AG10803 (cell line): Measurements from ENCODE around the gene GUCY1A2.

Experiments used
- DNase-seq: peaks from one replicate; pipeline ENCODE4 v3.0.0; 2010; ENCODE audit warnings: low read depth
- H3K4me3 ChIP-seq: 2 replicates; pipeline ENCODE4 v1.5.1; 2011; ENCODE audit warnings: mild to moderate bottlenecking, low read length, control low read depth
- TF ChIP-seq, protein P1 (sequence below): conservative IDR thresholded peaks from 2 replicates; pipeline ENCODE4 v1.5.1; 2011; ENCODE audit warnings: mild to moderate bottlenecking, low read length, control low read depth, inconsistent platforms

The GUCY1A2 gene

DNA sequence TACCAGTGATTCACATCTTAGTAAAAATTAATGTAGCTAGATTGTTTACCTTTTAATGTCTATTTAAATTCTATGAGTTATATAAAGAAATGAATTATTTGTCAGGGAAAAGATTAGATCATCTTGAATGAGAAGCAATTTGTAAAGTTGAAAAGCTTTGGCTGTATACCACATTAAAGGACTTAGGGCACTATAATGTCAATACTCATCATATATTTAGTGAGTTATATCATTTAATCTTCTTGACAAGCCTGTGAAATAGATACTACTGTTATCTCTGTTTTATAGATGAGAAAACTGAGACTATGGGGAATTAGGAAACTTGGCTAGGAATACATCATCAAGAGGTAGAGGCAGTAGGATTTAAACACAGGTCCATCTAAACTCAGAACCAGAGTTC lies 160.1 kb downstream of the GUCY1A2 start:
- no peak overlapping the region for H3K4me3 ChIP-seq
- TF ChIP-seq, protein P1, sequence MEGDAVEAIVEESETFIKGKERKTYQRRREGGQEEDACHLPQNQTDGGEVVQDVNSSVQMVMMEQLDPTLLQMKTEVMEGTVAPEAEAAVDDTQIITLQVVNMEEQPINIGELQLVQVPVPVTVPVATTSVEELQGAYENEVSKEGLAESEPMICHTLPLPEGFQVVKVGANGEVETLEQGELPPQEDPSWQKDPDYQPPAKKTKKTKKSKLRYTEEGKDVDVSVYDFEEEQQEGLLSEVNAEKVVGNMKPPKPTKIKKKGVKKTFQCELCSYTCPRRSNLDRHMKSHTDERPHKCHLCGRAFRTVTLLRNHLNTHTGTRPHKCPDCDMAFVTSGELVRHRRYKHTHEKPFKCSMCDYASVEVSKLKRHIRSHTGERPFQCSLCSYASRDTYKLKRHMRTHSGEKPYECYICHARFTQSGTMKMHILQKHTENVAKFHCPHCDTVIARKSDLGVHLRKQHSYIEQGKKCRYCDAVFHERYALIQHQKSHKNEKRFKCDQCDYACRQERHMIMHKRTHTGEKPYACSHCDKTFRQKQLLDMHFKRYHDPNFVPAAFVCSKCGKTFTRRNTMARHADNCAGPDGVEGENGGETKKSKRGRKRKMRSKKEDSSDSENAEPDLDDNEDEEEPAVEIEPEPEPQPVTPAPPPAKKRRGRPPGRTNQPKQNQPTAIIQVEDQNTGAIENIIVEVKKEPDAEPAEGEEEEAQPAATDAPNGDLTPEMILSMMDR, result no peak
- DNase-seq, result no peak

DNA sequence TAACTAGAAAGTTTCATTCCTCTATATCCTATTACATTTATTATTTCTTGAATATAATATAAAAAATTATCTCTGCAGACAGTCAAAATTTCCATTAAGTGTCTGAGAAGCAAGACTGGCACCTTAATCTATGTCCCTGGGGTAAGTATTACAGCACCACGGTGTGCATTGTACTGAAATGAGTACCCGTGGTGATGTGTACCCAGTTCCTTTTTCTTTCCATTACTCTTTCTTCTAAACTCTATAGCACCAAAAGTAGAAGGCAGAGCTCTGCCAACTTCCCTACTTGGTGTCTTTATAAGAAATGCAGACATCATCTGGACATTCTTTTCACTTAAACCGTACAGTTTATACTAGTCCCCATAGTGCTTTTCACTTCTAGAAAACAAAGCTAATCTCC lies 161.7 kb downstream of the GUCY1A2 start:
- TF ChIP-seq, protein P1, result no peak
- no peak for DNase-seq
- no peak overlapping the region for H3K4me3 ChIP-seq

DNA sequence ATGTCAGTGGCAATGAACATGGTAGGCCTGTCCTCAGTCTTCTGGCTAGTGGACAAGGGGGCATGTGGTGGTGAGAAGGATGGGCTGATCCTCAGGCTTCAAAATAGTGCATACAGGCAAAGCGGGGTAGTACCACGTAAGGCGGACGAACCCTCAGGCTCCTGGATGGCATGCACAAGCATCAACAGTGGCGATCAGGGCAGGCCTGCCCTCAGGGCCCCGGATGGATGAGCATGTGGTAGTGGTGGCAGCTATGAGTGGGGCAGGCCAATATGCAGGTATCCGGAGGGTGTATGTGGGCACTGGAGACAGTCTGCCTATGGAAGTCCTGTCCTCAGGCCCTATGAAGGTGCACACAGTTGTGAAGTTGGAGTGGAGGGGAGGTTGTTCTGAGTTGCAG lies 163.8 kb downstream of the GUCY1A2 start:
- TF ChIP-seq, protein P1, result no peak
- no peak for DNase-seq
- H3K4me3 ChIP-seq, result no peak overlapping the region

DNA sequence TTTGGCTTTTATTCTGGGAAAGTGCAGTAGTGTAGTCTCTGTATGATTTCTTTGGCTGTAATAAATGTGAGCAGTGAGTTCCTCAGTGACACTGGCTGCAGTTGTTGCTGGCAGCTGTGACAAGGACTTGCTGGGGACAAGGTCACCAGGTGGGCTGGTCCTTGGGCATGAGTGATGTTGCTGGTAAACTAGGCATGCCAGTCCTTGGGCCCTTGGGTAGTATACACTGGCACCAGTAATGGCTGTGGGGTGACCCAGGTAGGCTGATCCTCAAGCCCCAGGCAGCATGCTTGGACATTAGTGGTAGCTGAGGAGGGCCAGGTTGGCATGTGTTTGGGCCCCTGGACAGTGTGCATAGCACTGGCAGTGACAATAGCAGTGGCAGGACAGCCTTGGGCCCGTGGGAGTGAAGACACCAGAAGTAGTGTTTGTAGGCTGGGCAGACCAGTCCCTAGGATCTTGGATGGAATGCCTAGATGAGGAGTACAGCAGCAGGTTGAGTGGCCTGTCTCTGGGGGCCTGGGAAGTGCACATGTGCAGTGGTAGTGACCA lies 164.3 kb downstream of the GUCY1A2 start:
- TF ChIP-seq, protein P1, result no peak
- no peak overlapping the region for H3K4me3 ChIP-seq
- DNase-seq, result no peak

DNA sequence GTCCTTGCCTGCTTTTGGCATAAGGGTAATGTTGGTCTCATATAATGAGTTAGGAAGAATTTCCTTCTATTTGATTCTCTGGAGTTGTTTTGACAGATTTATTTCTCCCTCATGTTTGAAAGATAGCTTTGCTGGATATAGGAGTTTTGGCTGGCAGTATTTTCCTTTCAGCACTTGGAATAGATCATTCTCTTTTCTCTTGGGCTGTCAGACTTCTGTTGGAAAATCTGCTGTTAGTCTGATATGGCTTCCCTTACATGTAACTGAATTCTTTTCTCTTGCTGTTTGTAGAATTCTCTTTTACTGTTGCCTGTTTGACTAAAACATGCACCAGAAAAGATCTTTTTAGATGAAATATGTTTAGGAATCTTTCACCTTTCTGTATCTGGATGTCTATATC lies 165.5 kb downstream of the GUCY1A2 start:
- DNase-seq, result no peak
- TF ChIP-seq, protein P1, result no peak
- no peak overlapping the region for H3K4me3 ChIP-seq

DNA sequence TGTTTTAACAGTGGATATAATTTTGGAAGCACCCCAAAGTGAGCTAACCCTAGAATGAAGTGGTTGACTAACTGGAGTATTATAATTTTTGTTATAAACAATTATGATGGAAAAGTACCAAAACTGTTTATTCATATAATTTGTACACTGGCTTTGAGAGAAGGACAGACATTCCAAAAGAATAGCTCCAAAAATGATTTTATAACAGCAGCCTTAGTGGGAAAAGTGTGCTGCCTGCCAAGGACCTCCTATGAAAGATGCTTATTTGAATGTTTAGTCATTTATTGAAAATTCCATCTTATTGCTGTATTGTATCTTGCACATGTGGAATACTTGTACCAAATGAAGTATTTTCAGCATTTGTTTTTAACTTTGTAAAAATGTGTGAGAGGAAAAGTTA lies 169.8 kb downstream of the GUCY1A2 start:
- DNase-seq, result no peak
- TF ChIP-seq, protein P1, result no peak
- no peak overlapping the region for H3K4me3 ChIP-seq

DNA sequence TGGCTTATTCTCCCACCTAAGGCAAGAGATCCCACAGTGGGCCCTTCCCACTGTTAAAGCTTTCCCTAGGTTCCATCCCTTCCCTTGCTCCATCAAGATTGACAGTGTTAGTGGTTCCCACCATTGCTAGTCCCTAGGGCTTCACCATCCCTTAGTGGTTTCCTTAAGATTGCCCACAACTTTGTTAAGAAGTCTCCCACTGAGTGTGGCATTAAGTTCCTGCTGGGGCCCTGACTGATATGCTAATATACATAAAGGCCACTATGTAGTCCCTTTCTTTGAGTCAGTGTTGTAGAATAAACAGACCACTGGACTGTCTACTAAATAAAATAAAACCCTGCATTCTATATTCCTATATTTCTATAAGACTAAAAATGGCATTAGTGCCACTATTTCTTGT lies 176.1 kb downstream of the GUCY1A2 start:
- TF ChIP-seq, protein P1, result no peak
- DNase-seq, result no peak
- H3K4me3 ChIP-seq, result no peak overlapping the region
